Activated T-cell treated with anti-CD3 and anti-CD28 coated beads, Interleukin-2, amount 50 U/mL, for 72 hours (primary cell): Measurements from ENCODE around the gene ADCY3. TPM values are rescaled to one million over a fixed set of nuclear protein-coding genes. Genes with fewer than 3 reads are reported as not detected.

Source experiments
- ATAC-seq, 2 donors: fragments of 150-1000 bp; cut with Tn5 transposase; replicated peaks in 1 of 2; 2 replicates each; pipeline ENCODE4 v1.10.0; 2021; ENCODE audit warnings: moderate library complexity in 2 of 2, mild to moderate bottlenecking in 1 of 2
- DNase-seq, 2 donors: peaks; one replicate each; pipeline ENCODE4 v3.0.0; 2021 to 2022; ENCODE audit warnings: mixed read lengths in 1 of 2
- H3K27ac Mint-ChIP-seq: one replicate; pipeline ENCODE4 v1.8.0; 2022; ENCODE audit warnings: mild to moderate bottlenecking, moderate library complexity, mixed read lengths
- H3K27me3 Mint-ChIP-seq: one replicate; pipeline ENCODE4 v1.8.0; 2022; ENCODE audit warnings: low read depth, mixed read lengths
- H3K36me3 Mint-ChIP-seq, 2 donors: one replicate each; pipeline ENCODE4 v1.8.0; 2022; ENCODE audit warnings: mixed read lengths in 2 of 2, mild to moderate bottlenecking in 1 of 2; ENCODE audit not compliant: insufficient read depth in 2 of 2
- H3K4me1 Mint-ChIP-seq: one replicate; pipeline ENCODE4 v1.8.0; 2022; ENCODE audit warnings: low read depth, mixed read lengths
- H3K4me3 Mint-ChIP-seq, 2 donors: one replicate each; pipeline ENCODE4 v1.8.0; 2022; ENCODE audit warnings: mild to moderate bottlenecking in 2 of 2, mixed read lengths in 2 of 2, moderate library complexity in 2 of 2
- H3K9me3 Mint-ChIP-seq, 2 donors: one replicate each; pipeline ENCODE4 v1.8.0; 2022; ENCODE audit warnings: mixed read lengths in 2 of 2
- total RNA-seq, 2 donors: library from RNA; stranded (reverse); gene quantifications; one replicate each; pipeline ENCODE4 v1.2.3, GENCODE V29; 2022

ADCY3 gene
- total RNA-seq, 2 donors from 2014 or later: 55.5 to 63.4 TPM

- H3K9me3 Mint-ChIP-seq: no peaks in the 10 kb centered on the region
- DNase-seq (no peak), ATAC-seq (no peak)
- peaks cover 0 to 9% of the 10 kb centered on the region in 2 donors for H3K36me3 Mint-ChIP-seq
- H3K27ac Mint-ChIP-seq: no peak overlapping the region
- H3K27me3 Mint-ChIP-seq: no peaks in the 10 kb centered on the region
- no peak overlapping the region for H3K4me3 Mint-ChIP-seq
- H3K4me1 Mint-ChIP-seq: no peaks in the 10 kb centered on the region
Observed at GRCh38 chr2:24832521-24832920, 87.5 kb downstream of the ADCY3 start.

GRCh38 chr2:24832073-24832461 lies 88.0 kb downstream of the ADCY3 start:
- no peak overlapping the region for H3K4me3 Mint-ChIP-seq
- no peaks in the 10 kb centered on the region for H3K27me3 Mint-ChIP-seq
- no peak overlapping the region for H3K27ac Mint-ChIP-seq
- no peaks in the 10 kb centered on the region for H3K9me3 Mint-ChIP-seq
- no peak for ATAC-seq
- DNase-seq: no peak
- peaks cover 4% of the 10 kb centered on the region for H3K4me1 Mint-ChIP-seq
- peaks cover 0 to 9% of the 10 kb centered on the region in 2 donors for H3K36me3 Mint-ChIP-seq

- ATAC-seq: no peak
- Mint-ChIP-seq H3K27ac (peak overlapping the region; percentile 13), H3K9me3 (no peaks in the 10 kb centered on the region), H3K4me1 (peaks cover 10% of the 10 kb centered on the region), H3K4me3 (no peak overlapping the region), H3K36me3 (peaks cover 0 to 9% of the 10 kb centered on the region in 2 donors), H3K27me3 (no peaks in the 10 kb centered on the region)
- no peak for DNase-seq
Observed at GRCh38 chr2:24831221-24832072, 88.6 kb downstream of the ADCY3 start.

GRCh38 chr2:24830786-24831185 lies 89.3 kb downstream of the ADCY3 start:
- Mint-ChIP-seq H3K27ac (no peak overlapping the region), H3K36me3 (peaks cover 0 to 10% of the 10 kb centered on the region in 2 donors), H3K4me3 (no peak overlapping the region), H3K4me1 (peaks cover 17% of the 10 kb centered on the region), H3K9me3 (no peaks in the 10 kb centered on the region), H3K27me3 (no peaks in the 10 kb centered on the region)
- ATAC-seq (no peak), DNase-seq (no peak)

- peaks cover 21% of the 10 kb centered on the region for H3K4me1 Mint-ChIP-seq
- H3K36me3 Mint-ChIP-seq: peaks cover 0 to 13% of the 10 kb centered on the region in 2 donors
- ATAC-seq: no peak
- no peaks in the 10 kb centered on the region for H3K9me3 Mint-ChIP-seq
- no peaks in the 10 kb centered on the region for H3K27me3 Mint-ChIP-seq
- H3K27ac Mint-ChIP-seq: no peak overlapping the region
- DNase-seq: no peak
- H3K4me3 Mint-ChIP-seq: no peak overlapping the region
Observed at GRCh38 chr2:24830351-24830750, 89.7 kb downstream of the ADCY3 start.

GRCh38 chr2:24828238-24828996 lies 91.6 kb downstream of the ADCY3 start:
- peak in 1 of 2 donors; percentile 1 for ATAC-seq
- Mint-ChIP-seq H3K27me3 (no peaks in the 10 kb centered on the region), H3K4me3 (no peak overlapping the region), H3K36me3 (peaks cover 3 to 12% of the 10 kb centered on the region in 2 donors), H3K9me3 (no peaks in the 10 kb centered on the region), H3K4me1 (peaks cover 22% of the 10 kb centered on the region), H3K27ac (no peak overlapping the region)
- no peak for DNase-seq

GRCh38 chr2:24827321-24828237 lies 92.5 kb downstream of the ADCY3 start:
- H3K36me3 Mint-ChIP-seq: peaks cover 3 to 13% of the 10 kb centered on the region in 2 donors
- DNase-seq (peak; percentile 75 to 77), ATAC-seq (peak; percentile 81 to 84)
- no peaks in the 10 kb centered on the region for H3K27me3 Mint-ChIP-seq
- peaks cover 22% of the 10 kb centered on the region for H3K4me1 Mint-ChIP-seq
- H3K4me3 Mint-ChIP-seq: no peak overlapping the region
- H3K9me3 Mint-ChIP-seq: no peaks in the 10 kb centered on the region
- H3K27ac Mint-ChIP-seq: peak overlapping the region; percentile 9

GRCh38 chr2:24826773-24827145 lies 93.3 kb downstream of the ADCY3 start:
- peak in 1 of 2 donors; percentile 5 for ATAC-seq
- H3K9me3 Mint-ChIP-seq: no peaks in the 10 kb centered on the region
- DNase-seq: no peak
- H3K4me3 Mint-ChIP-seq: no peak overlapping the region
- no peak overlapping the region for H3K27ac Mint-ChIP-seq
- no peaks in the 10 kb centered on the region for H3K27me3 Mint-ChIP-seq
- H3K36me3 Mint-ChIP-seq: peaks cover 3 to 13% of the 10 kb centered on the region in 2 donors
- peaks cover 22% of the 10 kb centered on the region for H3K4me1 Mint-ChIP-seq

- Mint-ChIP-seq H3K27ac (peak overlapping the region; percentile 54), H3K4me3 (peak overlapping the region in 1 of 2 donors; percentile 7), H3K4me1 (peaks cover 22% of the 10 kb centered on the region), H3K36me3 (peaks cover 3 to 16% of the 10 kb centered on the region in 2 donors), H3K9me3 (no peaks in the 10 kb centered on the region), H3K27me3 (no peaks in the 10 kb centered on the region)
- ATAC-seq (peak; percentile 45 to 62), DNase-seq (no peak)
Observed at GRCh38 chr2:24825883-24826772, 93.9 kb downstream of the ADCY3 start.

- H3K36me3 Mint-ChIP-seq: peaks cover 6 to 16% of the 10 kb centered on the region in 2 donors
Observed at GRCh38 chr2:24824966-24825882, 94.8 kb downstream of the ADCY3 start.

GRCh38 chr2:24824071-24824588 lies 95.9 kb downstream of the ADCY3 start:
- Mint-ChIP-seq H3K36me3 (peaks cover 6 to 20% of the 10 kb centered on the region in 2 donors), H3K9me3 (no peaks in the 10 kb centered on the region), H3K27ac (peak overlapping the region; percentile 33), H3K4me3 (no peak overlapping the region), H3K27me3 (no peaks in the 10 kb centered on the region), H3K4me1 (peaks cover 22% of the 10 kb centered on the region)
- ATAC-seq (no peak), DNase-seq (no peak)

More at GRCh38 chr2:24824966-24825882, 94.8 kb downstream of the ADCY3 start:
- peaks cover 22% of the 10 kb centered on the region for H3K4me1 Mint-ChIP-seq
- H3K9me3 Mint-ChIP-seq: no peaks in the 10 kb centered on the region
- H3K27me3 Mint-ChIP-seq: no peaks in the 10 kb centered on the region
- H3K4me3 Mint-ChIP-seq: no peak overlapping the region
- DNase-seq (peak; percentile 12 to 24), ATAC-seq (no peak)
- peak overlapping the region; percentile 3 for H3K27ac Mint-ChIP-seq
